HG02973 (cell line): ENCODE measurements around the gene SLC23A3.

Source experiments
- ATAC-seq: cut with Tn5 transposase; IDR thresholded peaks from one replicate; pipeline ENCODE4 v1.9.1; 2021; ENCODE audit warnings: moderate library complexity; ENCODE audit not compliant: unreplicated experiment

Gene SLC23A3

DNA sequence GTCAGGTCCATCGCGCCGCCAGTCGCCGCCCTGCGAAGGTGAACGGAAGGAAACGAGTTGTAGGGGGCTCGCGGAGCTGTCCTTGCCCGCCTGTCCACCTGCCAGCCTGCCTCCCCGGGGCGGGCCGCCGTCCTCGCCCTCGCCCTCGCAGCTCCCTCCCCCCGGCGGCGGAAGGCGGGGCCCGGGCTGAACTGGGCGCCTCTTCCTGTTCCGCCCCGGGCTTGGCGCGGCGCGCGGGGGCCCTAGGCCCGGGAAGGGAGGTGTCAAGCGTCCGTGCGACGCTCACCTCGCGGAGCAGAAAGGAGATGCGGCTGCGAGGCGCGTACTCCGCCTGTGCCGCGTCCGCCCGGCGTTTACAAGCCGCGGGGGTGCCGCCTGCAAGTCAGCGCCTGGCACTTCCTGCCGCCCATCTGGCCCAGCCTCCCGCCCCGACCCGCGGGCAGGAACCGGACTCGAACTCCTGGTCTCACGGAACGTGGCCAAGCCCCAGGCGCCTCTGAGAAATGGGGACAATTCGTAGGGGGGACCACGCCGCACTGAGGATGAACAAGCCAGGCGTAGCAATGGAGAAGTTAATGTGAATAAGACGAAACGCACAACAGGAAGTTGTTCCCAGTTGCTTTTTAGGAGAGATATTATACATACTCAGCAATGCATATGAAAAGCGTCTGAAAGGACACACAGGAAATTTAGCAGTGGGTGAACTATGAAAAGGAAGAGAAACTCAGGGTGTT, 7.2 kb upstream of the SLC23A3 start, which contains the start of gene CNPPD1:
CNPPD1 (minus strand) TSS at position 108 of the 734 bp plus-strand sequence; CDS start at position 11, 97 bp downstream.
- ATAC-seq = peak; percentile 61

DNA sequence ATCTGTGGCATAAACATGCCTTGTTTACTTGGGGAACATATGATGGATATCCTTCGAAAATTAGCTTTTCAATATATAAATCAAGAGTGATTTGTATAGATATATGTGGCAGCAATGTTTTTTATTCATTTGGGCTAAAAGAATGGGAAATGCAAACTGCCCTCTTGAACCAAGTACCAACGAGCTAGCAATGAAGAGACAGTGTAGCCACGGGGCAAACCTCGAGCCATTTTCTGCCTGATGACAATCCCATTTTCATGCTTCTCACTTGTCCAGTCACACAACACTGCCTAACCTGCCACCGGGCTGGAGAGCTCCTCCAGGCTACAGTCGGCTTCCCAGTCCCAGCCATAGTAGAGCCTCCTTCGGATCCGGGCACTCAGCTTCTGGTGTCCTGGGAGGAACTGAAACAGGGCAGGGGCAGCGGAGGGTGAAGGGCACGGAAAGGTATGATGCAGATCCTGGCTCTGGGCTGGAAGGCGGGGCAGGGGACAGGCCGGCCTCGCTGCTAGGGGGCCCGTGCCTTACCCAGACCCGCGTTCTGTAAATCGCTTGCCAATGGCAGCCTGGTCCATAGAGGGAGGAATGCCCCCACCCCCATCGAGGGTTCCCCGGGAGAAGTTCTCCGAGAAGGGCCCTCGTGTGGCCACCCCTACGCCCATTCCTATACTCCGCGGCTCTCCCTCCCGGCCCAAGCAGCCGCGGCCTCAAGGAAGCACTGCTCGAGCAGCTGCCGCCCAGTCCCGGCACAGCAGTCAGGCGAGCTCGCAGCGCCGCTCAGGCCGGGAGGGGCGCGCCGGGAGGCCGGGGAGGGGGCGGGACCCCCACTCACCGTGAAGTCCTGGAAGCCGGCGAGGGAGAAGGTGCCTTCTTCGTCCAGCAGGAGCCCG, 6.3 kb upstream of the SLC23A3 start:
- peak; percentile 20 for ATAC-seq

DNA sequence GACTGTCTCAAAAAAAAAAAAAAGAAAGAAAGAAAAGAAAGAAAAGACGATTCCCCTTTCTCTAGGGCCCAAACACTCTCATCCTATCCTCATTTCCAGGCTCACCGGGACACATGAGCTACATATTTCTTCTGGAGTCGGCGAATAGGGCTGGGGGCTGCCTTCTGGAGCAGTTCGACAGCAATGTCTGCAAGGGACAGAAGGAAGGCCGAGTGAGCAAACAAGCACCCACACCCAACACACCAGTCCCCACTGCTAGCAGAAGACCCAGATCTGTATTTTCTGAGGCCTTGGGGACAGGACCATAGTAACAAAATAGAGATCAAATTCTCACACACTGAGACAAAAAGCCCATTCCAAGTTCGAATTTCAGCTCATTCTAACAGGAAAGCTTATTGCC, 5.7 kb upstream of the SLC23A3 start:
- ATAC-seq = no peak

DNA sequence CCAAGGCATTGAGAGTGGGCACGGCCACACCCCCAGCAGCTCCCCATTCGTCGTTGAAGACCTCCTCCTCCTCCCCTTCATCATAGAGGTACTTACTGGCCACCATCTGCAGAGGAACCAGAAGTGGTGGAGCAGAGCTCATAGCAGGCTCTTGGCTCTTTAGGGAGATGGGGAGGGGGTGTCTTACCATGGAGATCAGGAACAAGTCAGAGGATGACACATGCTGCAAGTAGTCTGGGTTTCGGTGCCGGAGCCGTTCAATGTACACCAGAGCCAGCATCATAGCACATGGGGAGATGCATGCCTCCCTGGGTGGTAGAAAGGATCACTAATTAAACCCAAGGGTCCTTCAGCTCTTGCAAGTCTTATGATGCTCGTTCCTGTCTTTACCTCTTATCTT, 5.0 kb upstream of the SLC23A3 start:
- no peak for ATAC-seq

DNA sequence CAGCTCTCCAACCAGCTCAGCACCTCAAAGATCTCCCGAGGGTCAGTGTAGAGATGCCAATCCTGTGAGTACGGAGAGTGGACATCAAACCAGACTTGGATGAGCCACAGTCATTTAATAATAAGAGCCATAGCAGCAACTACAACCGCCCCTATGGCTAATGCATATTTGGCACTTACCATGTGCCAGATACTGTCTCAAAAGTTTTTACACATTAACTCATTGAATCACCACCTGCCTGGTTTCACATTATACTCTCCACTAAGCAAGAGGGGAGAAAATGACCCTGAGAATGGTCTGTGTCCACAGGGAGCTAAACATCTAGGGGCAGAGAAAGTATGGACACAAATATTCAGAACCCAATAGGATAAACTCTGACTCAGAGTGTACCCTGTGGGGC, 4.3 kb upstream of the SLC23A3 start:
- ATAC-seq = no peak

DNA sequence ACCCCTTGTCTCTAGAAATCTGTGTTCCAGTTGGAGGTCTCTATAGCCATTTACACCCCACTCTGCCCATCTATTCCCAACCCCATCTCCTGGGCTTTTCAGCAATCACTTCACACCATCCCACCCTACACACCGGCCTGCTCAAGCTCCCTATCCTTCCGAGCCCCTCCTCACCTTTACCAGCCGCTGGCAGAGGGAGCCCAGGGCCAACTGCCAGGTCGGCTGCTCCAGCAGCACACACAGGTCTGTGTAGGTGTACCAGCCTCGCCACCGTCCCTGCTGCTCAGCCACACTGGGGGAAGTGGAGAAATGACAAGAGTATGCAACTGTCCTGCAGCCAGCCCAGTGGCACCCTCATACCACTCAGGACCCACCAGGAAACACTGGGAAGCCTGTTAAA, 3.3 kb upstream of the SLC23A3 start:
- no peak for ATAC-seq

DNA sequence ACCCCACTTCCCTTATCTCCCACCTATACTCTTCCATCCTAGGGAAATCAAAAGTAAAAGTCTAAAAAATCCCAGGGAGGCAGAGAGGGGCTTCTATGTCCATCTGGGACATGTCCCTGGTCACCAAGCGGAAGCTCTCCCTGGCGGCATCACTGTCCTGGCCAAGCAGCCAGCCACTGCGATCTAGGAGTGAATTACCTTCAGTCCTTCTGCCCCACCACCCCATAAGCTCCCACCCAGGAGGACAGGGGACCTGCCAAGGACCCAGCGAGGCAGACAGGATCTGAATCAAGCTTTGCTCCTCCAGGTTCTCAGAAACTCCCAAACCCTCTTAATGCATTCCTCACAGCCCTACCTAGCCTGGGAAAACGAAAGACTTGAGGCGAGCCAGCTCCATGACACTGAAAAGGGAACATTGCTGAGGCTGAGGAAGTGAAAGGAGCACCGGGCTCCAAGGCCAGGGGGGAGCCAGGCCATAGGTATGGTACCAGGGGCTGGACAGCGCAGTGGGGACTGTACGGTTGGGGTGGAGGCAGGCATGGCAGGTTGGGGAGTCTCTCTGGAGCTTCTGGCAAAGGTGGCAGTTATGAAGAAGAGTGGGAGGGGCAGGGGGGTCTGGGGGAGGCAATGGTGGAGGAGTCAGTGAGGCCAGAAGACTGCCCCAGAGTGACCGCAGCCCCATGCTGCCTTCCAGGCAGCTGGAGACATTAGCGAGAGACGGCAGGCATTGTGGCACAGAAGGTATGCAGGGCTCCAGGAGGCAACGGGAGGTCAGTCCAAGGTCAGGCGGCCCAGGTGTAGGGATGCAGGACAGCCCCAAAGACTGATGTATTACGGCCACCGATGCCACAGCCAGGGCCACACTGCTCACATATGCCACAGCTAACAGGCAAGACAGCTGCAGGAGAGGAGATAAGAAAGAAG, 2.7 kb upstream of the SLC23A3 start:
- no peak for ATAC-seq

DNA sequence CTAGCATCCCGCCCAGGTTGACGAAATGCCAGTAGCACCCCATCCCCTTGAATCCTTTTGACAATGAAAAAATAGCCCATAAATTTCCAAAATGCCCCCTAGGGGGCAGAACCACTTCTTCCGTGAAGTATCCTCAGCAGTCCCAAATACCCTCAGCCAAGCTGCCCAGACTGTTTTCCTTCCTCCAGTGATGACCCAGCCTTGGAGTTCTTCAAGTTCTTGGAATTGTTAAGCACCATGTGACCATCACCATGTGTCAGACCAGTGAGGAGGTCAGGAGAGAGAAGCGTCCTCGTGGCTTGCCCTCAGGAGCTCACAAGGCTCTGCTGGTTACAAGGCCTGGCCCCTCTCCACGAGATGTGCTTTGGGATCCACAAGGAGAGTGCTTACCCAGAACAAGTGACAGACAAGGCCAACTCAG, 1.4 kb upstream of the SLC23A3 start:
- no peak for ATAC-seq

DNA sequence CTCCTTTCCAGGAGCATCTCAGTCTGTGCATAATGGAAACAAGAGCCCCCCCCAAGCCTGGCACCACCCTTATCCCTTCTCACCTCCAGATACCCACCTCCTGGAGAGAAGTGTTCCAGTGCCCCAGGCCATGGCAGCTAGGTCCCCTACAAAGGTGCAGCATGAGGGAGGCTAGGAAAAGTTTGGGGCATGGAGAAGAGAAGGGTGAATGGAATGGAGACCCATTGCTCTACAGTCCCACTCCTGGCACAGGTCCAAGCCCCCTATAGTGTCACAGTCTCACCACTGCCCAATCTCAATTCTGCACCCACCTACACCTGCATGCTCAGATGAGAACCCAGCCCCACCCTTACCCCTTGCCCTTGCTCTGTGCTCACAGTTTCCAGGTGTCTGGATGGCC, 897 bp downstream of the SLC23A3 start:
- no peak for ATAC-seq

DNA sequence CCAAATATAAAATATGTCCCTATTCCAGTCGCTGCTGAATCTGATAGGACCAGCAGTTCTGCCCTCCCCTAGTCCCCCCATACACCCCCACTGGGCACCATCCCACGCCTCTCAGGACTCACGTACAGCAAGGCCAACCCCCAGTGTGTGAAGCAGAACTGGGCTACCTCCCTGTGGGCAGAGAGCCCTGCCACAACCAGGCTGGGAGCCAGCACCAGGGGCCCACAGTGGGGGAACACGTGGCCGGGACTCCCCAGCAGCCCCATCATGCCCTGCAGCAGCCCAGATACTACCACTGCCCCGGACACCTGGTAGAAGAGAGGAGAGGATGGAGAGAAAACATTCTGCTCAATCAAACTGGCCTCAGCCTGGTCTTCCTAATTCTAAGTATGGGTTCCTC, 1.3 kb downstream of the SLC23A3 start:
- no peak for ATAC-seq

DNA sequence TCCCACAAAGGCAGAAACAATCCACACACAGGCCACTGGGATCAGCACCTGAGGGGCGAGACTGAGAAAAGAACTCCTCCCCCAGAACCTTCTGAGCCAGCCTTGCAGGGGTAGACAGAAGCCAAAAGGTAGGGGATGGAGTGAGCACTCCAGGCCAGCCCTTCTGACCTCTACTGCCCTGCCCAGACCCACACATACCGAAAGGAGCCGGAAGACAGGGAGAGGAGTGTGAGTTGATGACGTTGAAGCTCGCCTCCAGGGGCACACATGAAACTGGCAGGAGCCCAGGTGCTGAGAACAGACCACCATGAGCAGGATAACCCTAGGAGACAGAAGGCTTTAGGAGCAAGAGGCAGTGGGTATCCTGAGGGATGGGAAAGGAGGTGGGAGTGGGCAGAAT, 1.8 kb downstream of the SLC23A3 start:
- no peak for ATAC-seq

DNA sequence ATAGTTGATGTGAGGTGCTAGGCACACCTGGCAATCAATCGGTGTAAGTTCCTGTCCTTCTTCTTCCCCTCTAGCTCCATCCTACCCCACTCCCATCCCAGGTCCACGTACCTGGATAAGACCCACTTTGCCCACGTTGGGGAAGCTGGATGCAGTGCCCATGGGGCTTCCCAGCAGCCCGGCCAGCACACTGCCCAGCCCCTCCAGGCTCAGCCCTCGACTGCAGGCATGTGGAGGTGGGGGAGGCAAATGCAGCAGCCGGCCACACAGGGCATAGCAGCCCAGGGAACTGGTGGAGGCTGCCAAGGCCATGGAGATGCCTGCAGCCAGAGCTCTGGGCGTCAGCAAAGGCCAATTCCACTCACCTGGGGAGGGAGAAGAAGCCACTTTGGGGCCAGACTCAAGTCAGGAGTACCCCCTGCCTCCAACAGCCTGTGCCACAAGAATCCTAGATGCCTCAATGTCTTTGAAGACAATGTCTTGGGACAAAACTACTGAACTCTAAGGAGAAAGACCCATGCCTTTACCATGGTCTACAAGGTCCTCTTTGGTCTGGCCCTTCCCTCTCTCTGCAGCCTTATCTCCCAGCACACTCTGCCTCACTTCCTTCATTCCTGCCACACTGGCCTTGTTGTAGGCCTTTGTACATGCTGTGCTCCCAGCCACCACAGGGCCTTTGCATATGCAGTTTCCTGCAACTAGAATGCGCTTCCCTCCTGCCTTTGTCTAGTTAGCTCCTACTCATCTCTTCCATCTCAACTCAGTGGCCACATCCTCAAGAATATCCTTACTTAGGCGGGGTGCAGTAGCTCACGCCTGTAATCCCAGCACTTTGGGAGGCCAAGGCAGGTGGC, 4.5 kb downstream of the SLC23A3 start:
- ATAC-seq = no peak

DNA sequence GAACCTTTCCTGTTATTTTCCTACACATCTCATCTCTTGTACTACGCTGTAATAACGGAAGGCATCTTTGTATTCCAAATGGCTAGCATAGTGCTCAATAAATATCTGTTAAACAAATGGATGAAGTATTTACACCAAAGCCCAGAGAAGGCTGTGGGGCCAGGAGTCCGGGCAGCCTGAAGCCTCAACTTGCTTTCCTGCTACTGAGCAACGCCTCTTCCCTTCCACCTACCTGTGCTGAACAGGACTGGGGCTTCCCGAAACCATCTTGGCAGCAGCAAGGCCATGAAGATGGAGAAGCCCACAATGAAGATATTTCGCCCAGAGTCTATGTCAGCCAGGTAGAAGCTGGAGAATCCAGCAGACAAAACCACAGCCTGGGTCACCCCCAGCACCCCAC, 6.7 kb downstream of the SLC23A3 start:
- no peak for ATAC-seq

DNA sequence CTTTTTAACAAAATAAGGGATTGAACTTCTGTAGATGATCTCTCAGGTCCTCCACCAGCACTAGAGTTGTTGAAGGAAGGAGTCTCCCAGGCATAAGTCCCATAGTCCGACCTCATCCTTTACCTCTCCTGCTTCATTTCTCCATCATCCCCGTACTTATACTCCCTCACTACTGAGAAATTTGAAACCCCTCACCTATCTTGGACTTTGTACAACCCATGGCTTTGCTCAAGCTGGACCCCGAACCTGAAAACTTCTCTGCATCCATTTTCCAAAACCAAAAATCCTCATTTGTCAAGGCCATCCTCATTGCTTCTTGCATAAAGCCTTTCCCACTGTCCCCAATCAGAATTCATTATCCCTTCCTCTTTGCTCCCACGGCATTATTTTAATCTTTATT, 8.7 kb downstream of the SLC23A3 start:
- no peak for ATAC-seq

DNA sequence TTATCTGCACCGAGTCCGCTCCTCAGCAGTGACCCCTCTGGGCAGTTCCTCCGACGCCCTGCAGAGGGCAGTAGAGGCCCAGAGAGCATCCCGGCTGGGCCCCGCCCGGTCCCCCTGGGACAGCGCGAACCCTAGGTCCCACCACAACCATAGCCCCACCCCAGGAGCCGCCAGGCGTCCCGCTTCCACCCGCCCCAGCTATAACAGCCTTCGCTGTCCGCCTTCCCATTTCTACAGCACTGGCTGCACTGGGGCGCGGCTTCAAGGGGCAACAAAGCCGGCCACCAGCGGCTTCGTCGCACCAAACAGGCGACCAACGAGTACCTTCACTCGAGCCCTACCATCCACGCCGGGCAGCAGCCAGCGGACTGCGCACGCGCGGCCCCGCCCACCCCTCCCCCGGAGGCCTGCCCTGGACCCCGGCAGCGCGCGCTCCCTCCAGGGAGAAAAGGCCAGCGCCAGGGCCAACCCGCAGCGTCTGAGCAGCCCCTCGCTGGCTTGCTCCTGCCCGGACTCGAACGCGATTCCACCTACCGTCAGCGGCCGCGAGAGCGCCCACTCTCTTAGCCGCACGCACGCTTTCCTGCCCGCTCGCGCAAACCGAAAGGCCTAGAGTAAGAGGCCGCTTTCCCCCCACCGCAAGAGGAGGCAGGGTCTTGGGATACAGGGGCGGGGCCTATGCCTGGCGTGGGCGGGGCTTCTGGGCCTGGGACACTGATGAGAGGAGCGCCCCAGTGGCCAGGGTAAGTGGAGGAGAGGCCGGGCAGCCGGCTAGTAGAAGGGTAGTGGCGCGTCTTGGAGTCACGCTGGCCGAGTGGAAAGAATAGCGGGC, 9.4 kb downstream of the SLC23A3 start, which contains the start of gene NHEJ1:
NHEJ1 (minus strand) TSS at position 630 of the 832 bp plus-strand sequence. CDS start 2,453 bp downstream, outside the sequence.
- peak; percentile 81 for ATAC-seq

DNA sequence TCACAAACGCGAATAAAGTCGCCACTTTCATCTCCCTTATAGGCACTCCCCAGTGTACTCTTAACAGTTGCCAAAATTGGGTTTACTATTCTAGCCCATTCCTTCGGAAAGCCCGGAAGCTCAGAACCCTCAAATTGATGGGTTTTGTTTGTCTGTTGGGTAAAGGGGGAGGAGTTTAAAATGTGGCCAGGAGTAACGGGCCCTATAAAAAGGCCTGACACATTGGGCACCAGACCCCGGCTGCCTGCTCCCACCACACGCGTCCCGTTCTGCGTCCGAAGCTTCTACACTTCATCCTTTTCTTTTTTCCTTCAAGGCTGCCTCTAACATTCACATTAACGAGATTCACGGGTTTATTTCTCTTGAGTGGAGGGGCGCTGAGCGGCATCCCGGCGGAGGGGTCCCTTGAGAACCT, 10.1 kb downstream of the SLC23A3 start:
- peak; percentile 2 for ATAC-seq

DNA sequence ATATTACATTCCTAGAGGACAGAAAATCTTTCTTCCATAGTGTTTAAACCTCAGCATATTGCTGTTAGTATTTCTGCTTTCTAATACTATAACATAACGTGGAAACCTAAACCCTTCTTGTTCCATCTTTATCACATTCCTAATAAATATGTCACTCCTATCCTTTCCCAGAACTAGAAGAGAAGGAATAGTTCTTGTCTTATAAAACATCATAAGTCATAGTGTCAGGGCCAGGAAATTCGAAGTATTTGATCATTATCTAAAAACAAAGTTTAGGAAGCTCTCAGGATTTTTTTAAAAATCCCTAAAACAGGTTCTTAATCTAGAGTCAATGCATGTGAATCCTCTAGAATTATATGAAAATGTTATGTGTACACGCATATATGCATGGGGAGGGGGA, 11.2 kb downstream of the SLC23A3 start:
- no peak for ATAC-seq

DNA sequence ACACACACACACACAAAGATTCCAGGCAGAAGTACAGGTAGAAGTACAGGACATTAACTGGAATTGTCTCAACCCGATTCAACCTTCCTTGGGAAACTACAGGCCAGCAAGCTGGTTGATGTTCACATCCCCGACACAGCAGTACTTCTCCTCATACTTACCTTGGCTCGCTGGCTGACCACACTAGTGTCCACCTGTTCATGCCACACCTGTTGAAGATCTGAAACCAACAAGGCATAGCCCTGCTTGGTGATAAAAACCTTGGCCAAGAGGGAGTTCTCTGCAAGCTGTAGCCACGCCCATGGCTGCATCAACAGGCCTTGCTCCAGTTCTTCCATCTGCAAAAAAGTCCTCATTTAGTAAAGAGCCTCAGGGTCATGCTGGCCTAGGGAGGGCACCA, 11.8 kb downstream of the SLC23A3 start:
- no peak for ATAC-seq

DNA sequence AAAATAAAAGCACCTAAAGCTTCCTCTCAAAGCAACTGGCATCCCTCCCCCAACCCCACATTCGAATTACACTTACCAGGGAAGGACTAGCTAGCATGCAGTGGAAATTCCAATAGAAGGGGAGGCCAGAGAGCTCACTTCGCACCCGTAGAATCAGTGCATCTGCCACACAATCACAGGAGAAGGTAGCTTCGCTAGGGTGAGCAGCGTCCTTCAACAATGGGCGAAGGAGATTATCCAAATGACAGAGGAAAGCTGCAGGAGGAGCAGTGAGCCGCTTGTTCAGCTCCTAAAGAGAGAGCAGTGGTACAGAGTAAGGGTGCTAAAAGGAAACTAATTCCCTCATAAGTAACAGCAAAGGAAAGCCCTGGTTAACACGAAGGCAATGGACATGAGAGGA, 12.4 kb downstream of the SLC23A3 start:
- ATAC-seq = no peak
